Activated CD4-positive, alpha-beta T cell treated with anti-CD3 and anti-CD28 coated beads, Interleukin-2, amount 50 U/mL, for 4 hours (primary cell): Measurements from ENCODE around the gene INO80E.
"Not testable (repeated sequence)": the region's sequence is repeated elsewhere in the genome, so short reads cannot be mapped to it uniquely, and the experiment has no call there.

Source experiments
- DNase-seq, 2 experiments: peaks; one replicate each; pipeline ENCODE4 v3.0.0-alpha.2; 2020

Gene INO80E

GRCh38 chr16:29995911-29996765 lies at the start of gene INO80E:
Gene INO80E, plus strand, starts transcription at chr16:29996241. Its CDS starts 70 bp downstream, at chr16:29996311.
- DNase-seq = peak; percentile 99

- DNase-seq = no peak
Observed at GRCh38 chr16:29947897-29948296, 48.1 kb upstream of the INO80E start.

GRCh38 chr16:29950806-29951461 lies 45.1 kb upstream of the INO80E start:
- DNase-seq = no peak

- no peak for DNase-seq
Observed at GRCh38 chr16:29951625-29952365, 44.2 kb upstream of the INO80E start.

GRCh38 chr16:29958756-29959155 lies 37.3 kb upstream of the INO80E start:
- no peak for DNase-seq

GRCh38 chr16:29959293-29959692 lies 36.7 kb upstream of the INO80E start:
- DNase-seq = no peak

- not testable (repeated sequence) for DNase-seq
Observed at GRCh38 chr16:29959821-29960220, 36.2 kb upstream of the INO80E start.

- no peak for DNase-seq
Observed at GRCh38 chr16:29961127-29961478, 34.9 kb upstream of the INO80E start.

GRCh38 chr16:29961479-29962343 lies 34.3 kb upstream of the INO80E start, which contains the start of gene TMEM219:
Gene TMEM219, plus strand, starts transcription at chr16:29962079. Its CDS starts 1,065 bp downstream, at chr16:29963144.
- DNase-seq = peak; percentile 86 to 87

GRCh38 chr16:29962344-29962994 lies 33.6 kb upstream of the INO80E start:
- no peak for DNase-seq

GRCh38 chr16:29963021-29963743 lies 32.9 kb upstream of the INO80E start:
- DNase-seq = no peak

- no peak for DNase-seq
Observed at GRCh38 chr16:29968205-29968604, 27.8 kb upstream of the INO80E start.

- DNase-seq = no peak
Observed at GRCh38 chr16:29971304-29971703, 24.7 kb upstream of the INO80E start.

- no peak for DNase-seq
Observed at GRCh38 chr16:29972500-29972899, 23.5 kb upstream of the INO80E start.

GRCh38 chr16:29972992-29973383 lies 23.1 kb upstream of the INO80E start:
- DNase-seq = no peak

GRCh38 chr16:29973384-29974246 lies 22.4 kb upstream of the INO80E start, which contains the start of gene TAOK2:
Gene TAOK2, plus strand, starts transcription at chr16:29973868. Its CDS starts 3,905 bp downstream, at chr16:29977773.
- DNase-seq = peak; percentile 82 to 86

- DNase-seq = no peak
Observed at GRCh38 chr16:29974291-29975133, 21.5 kb upstream of the INO80E start.

- DNase-seq = no peak
Observed at GRCh38 chr16:29975134-29975538, 20.9 kb upstream of the INO80E start.
